Adrenal gland (tissue), 12 donors: ENCODE results near the gene BCL3. TPM values are rescaled to one million over a fixed set of nuclear protein-coding genes. Genes with fewer than 3 reads are reported as not detected.
A peak's percentile ranks its signal among the peaks of the same experiment; 100 is the strongest.

ENCODE experiments used
- DNase-seq, 7 donors: peaks; one replicate each; pipeline ENCODE4 v3.0.0-alpha.2; 2019 to 2020
- H3K27ac ChIP-seq, 5 donors: fragments of 200-600 bp; sonication (generic) in 4 of 5; 1 replicate in 3 of 5; 2 replicates in 2 of 5; pipeline versions ENCODE4 v1.5.1 to v1.8.0; 2016 to 2020; ENCODE audit warnings: mild to moderate bottlenecking in 1 of 5
- H3K27me3 ChIP-seq: fragments of 200-600 bp; 2 replicates; pipeline ENCODE4 v1.8.0; 2021
- H3K36me3 ChIP-seq, 2 donors: fragments of 200-600 bp; replicated peaks in 1 of 2; 1 replicate in 1 of 2; 2 replicates in 1 of 2; pipeline versions ENCODE4 v1.5.1 to v1.8.0; 2018 to 2022
- H3K4me1 ChIP-seq, 2 donors: fragments of 200-600 bp; replicated peaks in 1 of 2; 1 replicate in 1 of 2; 2 replicates in 1 of 2; pipeline versions ENCODE4 v1.5.1 to v1.8.0; 2018 to 2021
- H3K4me3 ChIP-seq, 4 donors: fragments of 200-600 bp; sonication (generic) in 3 of 4; one replicate each; pipeline ENCODE4 v1.5.1; 2016 to 2018
- H3K9me3 ChIP-seq, 3 donors: fragments of 200-600 bp; sonication (generic) in 1 of 3; replicated peaks in 1 of 3; 1 replicate in 2 of 3; 2 replicates in 1 of 3; pipeline versions ENCODE4 v1.5.1 to v1.8.0; 2016 to 2021
- CTCF ChIP-seq, 6 experiments: fragments of 450-650 bp in 4 of 6; fragments of 200-600 bp in 2 of 6; sonication (generic) in 1 of 6; IDR thresholded peaks; 1 replicate in 5 of 6; 2 replicates in 1 of 6; pipeline versions ENCODE4 v1.5.1 to v1.8.0; 2016 to 2021; ENCODE audit warnings: antibody characterized with exemption in 6 of 6, mild to moderate bottlenecking in 2 of 6, moderate library complexity in 1 of 6
- POLR2A ChIP-seq, 2 donors: fragments of 450-650 bp; IDR thresholded peaks; one replicate each; pipeline ENCODE4 v1.6.1; 2017; ENCODE audit warnings: antibody characterized with exemption in 2 of 2, mild to moderate bottlenecking in 2 of 2, moderate library complexity in 1 of 2
- WGBS, 4 donors: extraction: QIAGEN DNeasy Blood & Tissue Kit in 2 of 4; methylation state at CpG; one replicate each; pipeline versions ENCODE4 v1.1.5 to v1.1.7; 2013 to 2017; 5-methylcytosine and 5-hydroxymethylcytosine counted together
- intact Hi-C, 2 donors: fragments of 100-400 bp; cut with DNase I; formaldehyde crosslinking; loops; one replicate each; pipeline versions ENCODE4 v1.14.1 to v1.15.0; 2022 to 2023
- polyA plus RNA-seq, 3 donors: library from polyadenylated mRNA; stranded (reverse); fragments of 200-250 nt in 2 of 3; fragments of 350-450 nt in 1 of 3; fragmentation: Illumina TruSeq in 1 of 3; extraction: RNeasy Lipid Tissue Mini Kit (QIAGEN cat#74804) in 1 of 3; gene quantifications; one replicate each; pipeline ENCODE4 v1.2.3, GENCODE V29; 2013 to 2014
- total RNA-seq, 9 donors: library from RNA; depleted of rRNA in 4 of 9; stranded (reverse); fragments of >200 nt in 4 of 9; fragments of 120-200 nt in 1 of 9; fragmentation: NEBNext Ultra II Directional in 1 of 9; extraction: Animal tissue kit (Norgen Biotek cat#: 25700) in 1 of 9; gene quantifications; one replicate each; pipeline versions ENCODE4 v1.1.0 to v1.2.4, GENCODE V29; 2013 to 2023
- donor health status: healthy with polysubstance abuse.
- donor health status: Bipolar disorder and iron deficiency.
- donor health status: DM: yes; HTN: yes; CAD: no.
- donor health status: DM: no; HTN: no; CAD: no.
- donor health status: DM: no; HTN: no; CAD: no.
- donor health status: DM: yes; HTN: yes; CAD: no.

BCL3 gene
- total and polyA plus RNA-seq, 12 donors, result 1.00 to 120 (median 46.7) TPM

- Histone ChIP-seq H3K4me1 (peaks cover 7 to 31% of the 10 kb centered on the region in 2 donors), H3K4me3 (no peak overlapping the region), H3K27me3 (no peaks in the 10 kb centered on the region), H3K36me3 (no peaks in the 10 kb centered on the region), H3K27ac (peak overlapping the region in 1 of 5 donors; percentile 14), H3K9me3 (no peaks in the 10 kb centered on the region)
- WGBS, 4 donors, result 39 to 67% (median 61%) methylated on average over 4 to 5 of the region's 5 CpGs
- DNase-seq, result no peak
- intact Hi-C loops, result loop anchor here (2.0 kb wide), 1 partner anchor 45 kb away; no protein-coding TSS in a partner anchor
- TF ChIP-seq POLR2A (IDR thresholded peaks at IDR 0.05), result no peak
- no peak for TF ChIP-seq CTCF (IDR thresholded peaks at IDR 0.05)
Observed at GRCh38 chr19:44725684-44726083, 22.8 kb upstream of the BCL3 start.

DNA sequence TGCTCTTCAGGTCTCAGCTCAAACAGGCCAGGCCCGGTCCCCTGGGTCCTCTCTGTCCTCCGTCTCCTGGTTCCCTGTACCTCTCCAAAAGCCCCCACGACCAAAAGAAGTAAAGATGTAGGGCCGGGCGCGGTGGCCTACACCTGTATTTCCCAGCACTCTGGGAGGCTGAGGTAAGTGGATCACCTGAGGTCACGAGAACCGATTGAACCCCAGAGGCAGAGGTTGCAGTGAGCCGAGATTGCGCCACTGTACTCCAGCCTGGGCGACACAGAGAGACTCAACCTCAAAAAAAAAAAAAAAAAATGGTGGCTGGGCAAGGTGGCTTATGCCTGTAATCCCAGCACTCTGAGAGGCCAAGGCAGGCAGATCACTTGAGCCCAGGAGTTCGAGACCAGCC lies 22.0 kb upstream of the BCL3 start:
- intact Hi-C loops, result no loop called here

DNA sequence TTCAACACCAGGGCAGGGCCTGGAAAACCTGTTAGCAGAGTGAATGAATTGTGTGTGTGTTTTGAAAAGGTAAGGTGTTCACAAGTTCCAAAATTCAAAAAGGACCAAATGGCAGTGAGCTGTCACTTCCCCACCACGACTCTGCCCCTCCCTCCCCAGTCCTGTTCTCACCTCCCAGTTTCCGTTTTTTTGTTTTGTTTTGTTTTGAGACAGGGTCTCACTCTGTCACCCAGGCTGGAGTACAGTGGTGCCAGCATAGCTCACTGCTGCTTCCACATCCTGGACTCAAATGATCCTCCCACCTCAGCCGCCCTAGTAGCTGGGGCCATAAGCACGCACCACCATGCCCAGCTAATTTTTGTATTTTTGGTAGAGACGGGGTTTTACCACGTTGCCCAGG lies 20.3 kb upstream of the BCL3 start:
- DNase-seq, result no peak
- intact Hi-C loops, result no loop called here
- Histone ChIP-seq H3K4me1 (peaks cover 0 to 23% of the 10 kb centered on the region in 2 donors), H3K36me3 (no peaks in the 10 kb centered on the region), H3K27me3 (no peaks in the 10 kb centered on the region), H3K27ac (no peak overlapping the region), H3K4me3 (no peak overlapping the region), H3K9me3 (no peaks in the 10 kb centered on the region)
- WGBS, 4 donors, result 59 to 82% (median 72%) methylated on average over 6 of the region's 6 CpGs
- no peak for TF ChIP-seq CTCF (IDR thresholded peaks at IDR 0.05)
- no peak for TF ChIP-seq POLR2A (IDR thresholded peaks at IDR 0.05)

More for the DNA sequence above, 22.0 kb upstream of the BCL3 start:
- no peaks in the 10 kb centered on the region for H3K27me3 ChIP-seq
- no peaks in the 10 kb centered on the region for H3K9me3 ChIP-seq
- no peak for DNase-seq
- 82 to 95% (median 90%) methylated on average over 7 to 12 of the region's 12 CpGs for WGBS, 4 donors
- TF ChIP-seq POLR2A (IDR thresholded peaks at IDR 0.05), result no peak
- TF ChIP-seq CTCF (IDR thresholded peaks at IDR 0.05), result no peak
- peaks cover under 1 to 23% of the 10 kb centered on the region in 2 donors for H3K4me1 ChIP-seq
- no peaks in the 10 kb centered on the region for H3K36me3 ChIP-seq
- no peak overlapping the region for H3K4me3 ChIP-seq
- H3K27ac ChIP-seq, result no peak overlapping the region

DNA sequence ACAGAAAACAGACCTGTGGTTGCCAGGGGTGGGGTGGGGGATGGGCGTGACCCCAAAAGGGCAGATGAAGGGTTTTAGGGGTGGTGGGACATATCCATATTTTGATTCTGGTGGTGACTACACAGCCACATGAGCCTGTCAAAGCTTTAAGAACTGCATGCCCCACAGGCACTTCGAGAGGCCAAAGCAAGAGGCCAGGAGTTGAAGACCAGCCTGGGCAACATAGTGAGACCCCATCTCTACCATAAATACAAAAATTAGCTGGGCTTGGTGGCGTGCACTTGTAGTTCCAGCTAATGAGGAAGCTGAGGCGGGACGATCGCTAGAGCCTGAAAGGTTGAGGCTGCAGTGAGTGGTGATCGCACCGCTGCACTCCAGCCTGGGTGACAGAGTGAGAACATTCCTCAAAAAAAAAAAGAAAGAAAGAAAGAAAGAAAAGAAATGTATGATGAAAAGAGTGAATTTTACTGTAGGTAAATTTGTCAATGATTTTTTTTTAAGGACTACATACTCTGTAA lies 18.9 kb upstream of the BCL3 start:
- no peak for DNase-seq
- no peaks in the 10 kb centered on the region for H3K9me3 ChIP-seq
- no peak overlapping the region for H3K27ac ChIP-seq
- WGBS, 4 donors, result 87 to 94% (median 89%) methylated on average over 8 of the region's 8 CpGs
- intact Hi-C loops, result no loop called here
- H3K27me3 ChIP-seq, result no peaks in the 10 kb centered on the region
- no peaks in the 10 kb centered on the region for H3K36me3 ChIP-seq
- H3K4me1 ChIP-seq, result peaks cover 0 to 10% of the 10 kb centered on the region in 2 donors
- TF ChIP-seq CTCF (IDR thresholded peaks at IDR 0.05) (no peak), POLR2A (IDR thresholded peaks at IDR 0.05) (no peak)
- no peak overlapping the region for H3K4me3 ChIP-seq
